GM12878 (cell line): Measurements from ENCODE around the gene NT5C3B.

Source experiments
- CTCF ChIP-seq, 3 experiments: IDR thresholded peaks in 2 of 3; conservative IDR thresholded peaks in 1 of 3; 2 replicates each; pipeline ENCODE4 v1.5.1; 2011; ENCODE audit warnings: low read depth in 3 of 3, low read length in 3 of 3, mild to moderate bottlenecking in 3 of 3, control low read depth in 2 of 3, moderate library complexity in 2 of 3, inconsistent platforms in 1 of 3, mixed read lengths in 1 of 3; ENCODE audit not compliant: control insufficient read depth in 2 of 3, insufficient read depth in 1 of 3; ENCODE audit errors: extremely low read depth in 1 of 3
- ZNF622 ChIP-seq: fragments of 450-650 bp; IDR thresholded peaks from 2 replicates; pipeline ENCODE4 v1.6.1; 2017; ENCODE audit warnings: mild to moderate bottlenecking, inconsistent platforms

DNA sequence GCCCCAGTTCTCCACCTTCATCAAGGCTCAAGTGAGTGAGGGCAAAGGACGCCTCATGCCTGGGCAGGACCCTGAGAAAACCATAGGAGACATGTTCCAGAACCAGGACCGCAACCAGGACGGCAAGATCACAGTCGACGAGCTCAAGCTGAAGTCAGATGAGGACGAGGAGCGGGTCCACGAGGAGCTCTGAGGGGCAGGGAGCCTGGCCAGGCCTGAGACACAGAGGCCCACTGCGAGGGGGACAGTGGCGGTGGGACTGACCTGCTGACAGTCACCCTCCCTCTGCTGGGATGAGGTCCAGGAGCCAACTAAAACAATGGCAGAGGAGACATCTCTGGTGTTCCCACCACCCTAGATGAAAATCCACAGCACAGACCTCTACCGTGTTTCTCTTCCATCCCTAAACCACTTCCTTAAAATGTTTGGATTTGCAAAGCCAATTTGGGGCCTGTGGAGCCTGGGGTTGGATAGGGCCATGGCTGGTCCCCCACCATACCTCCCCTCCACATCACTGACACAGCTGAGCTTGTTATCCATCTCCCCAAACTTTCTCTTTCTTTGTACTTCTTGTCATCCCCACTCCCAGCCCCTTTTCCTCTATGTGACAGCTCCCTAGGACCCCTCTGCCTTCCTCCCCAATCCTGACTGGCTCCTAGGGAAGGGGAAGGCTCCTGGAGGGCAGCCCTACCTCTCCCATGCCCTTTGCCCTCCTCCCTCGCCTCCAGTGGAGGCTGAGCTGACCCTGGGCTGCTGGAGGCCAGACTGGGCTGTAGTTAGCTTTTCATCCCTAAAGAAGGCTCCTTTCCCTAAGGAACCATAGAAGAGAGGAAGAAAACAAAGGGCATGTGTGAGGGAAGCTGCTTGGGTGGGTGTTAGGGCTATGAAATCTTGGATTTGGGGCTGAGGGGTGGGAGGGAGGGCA is 13.6 kb downstream of the NT5C3B start:
- TF ChIP-seq CTCF (IDR thresholded peaks at IDR 0.05 in 2 of 3, conservative IDR thresholded peaks at IDR 0.05 in 1 of 3; ENCODE audit: control insufficient read depth in 2 of 3, extremely low read depth in 1 of 3, insufficient read depth in 1 of 3, low read depth in 3 of 3, low read length in 3 of 3) (no peak), ZNF622 (no peak)
